ENCODE data around the gene PHLDA3. TPM values are rescaled to one million over a fixed set of nuclear protein-coding genes. Genes with fewer than 3 reads are reported as not detected.

Gene PHLDA3
- total RNA-seq, 1 donor from 2014 or later = 0.18 TPM

DNA sequence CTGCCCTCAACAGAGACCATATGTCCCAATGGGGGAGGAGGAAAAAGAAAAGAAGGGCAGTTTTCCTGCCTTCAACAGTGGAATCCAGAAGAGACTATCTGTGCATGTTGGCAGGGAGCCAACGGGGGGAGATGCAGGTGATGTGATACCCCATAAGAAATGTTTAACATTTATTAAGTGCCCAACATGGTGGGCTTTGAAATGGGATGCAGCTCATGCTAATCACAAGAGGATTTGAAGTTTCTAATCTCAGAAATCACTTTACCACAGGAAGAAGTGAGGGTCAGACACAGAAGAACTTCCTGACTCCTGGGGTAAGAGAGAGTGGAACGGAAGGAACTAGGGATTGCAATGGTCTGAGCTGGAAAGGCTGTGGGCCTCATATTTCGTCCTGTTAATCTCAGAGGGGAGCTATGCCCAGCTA is 21.7 kb upstream of the PHLDA3 start:
- POLR2A ChIA-PET = no interaction called here
- CTCF ChIA-PET = interaction anchor here (2.1 kb wide), 1 partner anchor 22 kb away, joined by 7 read pairs; no protein-coding TSS in a partner anchor
- H3K4me1 Mint-ChIP-seq = peaks cover 7% of the 10 kb centered on the region
- no peak overlapping the region for H3K27ac Mint-ChIP-seq
- ATAC-seq (ENCODE audit: low read depth) = no peak
- intact Hi-C loops (cut with micrococcal nuclease) = no loop called here
- no peak overlapping the region for H3K4me3 Mint-ChIP-seq
- no peaks in the 10 kb centered on the region for H3K27me3 Mint-ChIP-seq
- peaks cover 54% of the 10 kb centered on the region for H3K36me3 Mint-ChIP-seq (ENCODE audit: low read depth)
- TF ChIP-seq CTCF (IDR thresholded peaks at IDR 0.05) = no peak
- DNase-seq = no peak
- H3K9me3 Mint-ChIP-seq = no peaks in the 10 kb centered on the region

- peaks cover 53% of the 10 kb centered on the region for H3K36me3 Mint-ChIP-seq (ENCODE audit: low read depth)
- H3K4me3 Mint-ChIP-seq = no peak overlapping the region
- no peak for DNase-seq
- ChIA-PET POLR2A (no interaction called here), CTCF (interaction anchor here (0.7 kb wide), 1 partner anchor 23 kb away, joined by 3 read pairs; no protein-coding TSS in a partner anchor)
- no peak for TF ChIP-seq CTCF (IDR thresholded peaks at IDR 0.05)
- no peak for ATAC-seq (ENCODE audit: low read depth)
- no peaks in the 10 kb centered on the region for H3K9me3 Mint-ChIP-seq
- intact Hi-C loops (cut with micrococcal nuclease) = no loop called here
- no peaks in the 10 kb centered on the region for H3K27me3 Mint-ChIP-seq
- peaks cover 7% of the 10 kb centered on the region for H3K4me1 Mint-ChIP-seq
- no peak overlapping the region for H3K27ac Mint-ChIP-seq
Observed at GRCh38 chr1:201489643-201490261, 20.8 kb upstream of the PHLDA3 start.

DNA sequence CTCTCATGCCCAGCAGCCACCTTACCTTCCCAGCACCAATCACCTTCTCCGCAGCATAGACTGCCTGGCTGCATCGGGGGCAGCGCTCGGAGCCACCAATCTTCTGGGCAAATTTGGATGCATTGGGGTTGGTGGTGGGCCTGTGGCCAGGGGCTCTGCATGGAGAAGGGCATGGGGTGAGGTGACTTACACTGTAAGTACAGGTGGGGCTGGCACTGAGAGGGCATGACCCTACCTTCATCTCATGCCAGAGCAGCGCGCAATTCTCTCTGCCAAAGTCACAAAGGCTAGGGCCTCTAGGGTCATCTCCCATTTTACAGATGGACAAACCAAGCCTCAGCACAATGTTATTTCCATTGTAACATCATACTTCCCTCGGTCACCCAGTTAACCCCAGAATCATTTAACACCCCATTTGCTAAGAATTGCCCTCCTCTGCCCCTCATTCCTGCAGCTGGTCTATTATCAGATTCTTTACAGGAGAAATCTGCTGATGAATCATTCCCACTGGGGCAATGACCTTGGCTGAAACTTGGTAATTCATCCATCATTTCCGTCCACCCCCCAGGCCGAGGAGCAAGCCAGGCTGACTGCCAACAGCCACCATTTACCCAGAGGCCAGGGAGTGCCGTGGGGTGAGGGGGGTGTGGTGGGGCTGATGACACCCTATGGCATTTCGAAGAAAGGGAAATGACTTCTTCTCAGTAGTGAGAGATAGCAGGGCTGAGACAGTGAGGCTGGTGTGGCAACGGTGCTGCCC is 20.0 kb upstream of the PHLDA3 start:
- DNase-seq (no peak), ATAC-seq (ENCODE audit: low read depth) (no peak)
- intact Hi-C loops (cut with micrococcal nuclease) = no loop called here
- H3K4me3 Mint-ChIP-seq = no peak overlapping the region
- no peaks in the 10 kb centered on the region for H3K27me3 Mint-ChIP-seq
- H3K9me3 Mint-ChIP-seq = no peaks in the 10 kb centered on the region
- no peak overlapping the region for H3K27ac Mint-ChIP-seq
- CTCF ChIA-PET = interaction anchor here (0.7 to 4.0 kb wide), 2 partner anchors 23 to 24 kb away, joined by 3 to 47 read pairs; no protein-coding TSS in a partner anchor
- H3K4me1 Mint-ChIP-seq = peaks cover 7% of the 10 kb centered on the region
- no peak for TF ChIP-seq CTCF (IDR thresholded peaks at IDR 0.05)
- POLR2A ChIA-PET = no interaction called here
- H3K36me3 Mint-ChIP-seq (ENCODE audit: low read depth) = peaks cover 50% of the 10 kb centered on the region

DNA sequence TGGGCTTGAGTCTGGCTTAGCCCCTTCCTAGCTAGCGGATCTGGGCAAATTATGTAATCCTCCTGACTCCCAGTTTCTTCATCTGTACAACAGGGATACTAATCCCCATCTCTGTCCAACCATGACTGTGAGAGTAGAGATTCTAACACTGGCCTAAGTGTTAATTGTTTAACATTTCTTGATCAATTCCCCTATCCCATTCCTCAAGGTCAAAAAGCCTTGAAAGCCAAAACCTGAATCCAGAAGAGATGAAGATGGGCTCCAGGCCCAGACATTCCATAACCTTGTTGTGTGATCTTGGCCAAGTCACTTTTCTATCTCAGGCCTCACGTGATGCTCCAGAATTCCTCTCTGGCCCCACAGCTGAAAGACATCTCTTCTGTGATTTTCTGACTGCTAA is 18.8 kb upstream of the PHLDA3 start:
- TF ChIP-seq CTCF (IDR thresholded peaks at IDR 0.05) = no peak
- no peak for DNase-seq
- H3K9me3 Mint-ChIP-seq = no peaks in the 10 kb centered on the region
- H3K27me3 Mint-ChIP-seq = no peaks in the 10 kb centered on the region
- peaks cover 42% of the 10 kb centered on the region for H3K36me3 Mint-ChIP-seq (ENCODE audit: low read depth)
- no peak overlapping the region for H3K27ac Mint-ChIP-seq
- H3K4me3 Mint-ChIP-seq = no peak overlapping the region
- intact Hi-C loops (cut with micrococcal nuclease) = no loop called here
- ChIA-PET CTCF (interaction anchor here (1.3 to 4.0 kb wide), 2 partner anchors 24 to 28 kb away, joined by 4 to 47 read pairs; no protein-coding TSS in a partner anchor), POLR2A (no interaction called here)
- peaks cover 8% of the 10 kb centered on the region for H3K4me1 Mint-ChIP-seq
- no peak for ATAC-seq (ENCODE audit: low read depth)

DNA sequence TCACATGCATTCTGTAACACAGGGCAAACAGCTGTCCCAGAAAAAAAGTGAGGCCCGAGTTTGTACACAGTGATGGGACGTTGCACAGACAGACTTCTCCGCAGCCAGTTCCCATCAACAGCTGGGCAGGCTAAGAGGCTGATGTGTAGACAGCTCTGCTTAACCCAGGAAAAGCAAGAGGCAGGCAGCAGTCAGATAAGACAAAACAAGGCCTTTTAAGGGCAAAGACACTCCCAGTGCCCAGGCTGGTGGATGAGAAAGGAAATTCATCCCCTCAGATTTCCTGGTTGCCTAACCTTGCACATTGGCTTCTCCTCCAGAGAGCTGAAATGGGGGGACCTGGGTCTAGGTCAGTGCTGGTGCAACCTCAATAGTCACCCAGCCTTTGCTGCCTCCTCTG is 17.2 kb upstream of the PHLDA3 start:
- no peaks in the 10 kb centered on the region for H3K27me3 Mint-ChIP-seq
- H3K4me3 Mint-ChIP-seq = no peak overlapping the region
- H3K27ac Mint-ChIP-seq = no peak overlapping the region

More for the DNA sequence above, 17.2 kb upstream of the PHLDA3 start:
- TF ChIP-seq CTCF (IDR thresholded peaks at IDR 0.05) = no peak
- ATAC-seq (ENCODE audit: low read depth) = no peak
- peaks cover 37% of the 10 kb centered on the region for H3K36me3 Mint-ChIP-seq (ENCODE audit: low read depth)
- peaks cover 21% of the 10 kb centered on the region for H3K4me1 Mint-ChIP-seq
- ChIA-PET CTCF (interaction anchor here (2.2 to 4.0 kb wide), 2 partner anchors 26 to 38 kb away, joined by 6 to 47 read pairs; no protein-coding TSS in a partner anchor), POLR2A (interaction anchor here (0.6 kb wide), 1 partner anchor 20 kb away, joined by 3 read pairs; the partner anchor contains the start of gene CSRP1)
- no peaks in the 10 kb centered on the region for H3K9me3 Mint-ChIP-seq
- intact Hi-C loops (cut with micrococcal nuclease) = no loop called here
- DNase-seq = no peak

Data from activated B cell treated with CpG ODN at 0.5 μM for 24 hours (primary cell).